GM12891 (cell line): Measurements from ENCODE around the gene COPG2.
"Not testable (repeated sequence)": the region's sequence is repeated elsewhere in the genome, so short reads cannot be mapped to it uniquely, and the experiment has no call there.

Experiments
- PAX5 ChIP-seq: IDR thresholded peaks from 2 replicates; pipeline ENCODE4 v1.6.1; 2011; ENCODE audit warnings: low read length, moderate library complexity, mild to moderate bottlenecking; ENCODE audit not compliant: insufficient read depth, severe bottlenecking
- POLR2A ChIP-seq: IDR thresholded peaks from 2 replicates; pipeline ENCODE4 v1.6.1; 2011; ENCODE audit warnings: low read depth, low read length, control low read depth
- POLR2AphosphoS5 ChIP-seq: IDR thresholded peaks from 2 replicates; pipeline ENCODE4 v1.6.1; 2011; ENCODE audit warnings: low read depth, low read length, control low read depth
- SPI1 ChIP-seq: IDR thresholded peaks from 2 replicates; pipeline ENCODE4 v1.6.1; 2011; ENCODE audit warnings: low read depth, low read length, control low read depth
- TAF1 ChIP-seq: IDR thresholded peaks from 2 replicates; pipeline ENCODE4 v1.6.1; 2011; ENCODE audit warnings: low read depth, low read length, control low read depth

- not testable (repeated sequence) for TF ChIP-seq POLR2AphosphoS5, POLR2A, TAF1, SPI1, PAX5
Measured at GRCh38 chr7:130527752-130528355, 140.7 kb downstream of the COPG2 start.
